Smooth muscle cell (in vitro differentiated cells): Measurements from ENCODE around the gene KCNA2. TPM values are rescaled to one million over a fixed set of nuclear protein-coding genes. Genes with fewer than 3 reads are reported as not detected.

Experiments
- DNase-seq: peaks from one replicate; lab custom pipeline; 2025; ENCODE audit not compliant: unreplicated experiment; lab: John Stamatoyannopoulos, UW
- H2AFZ ChIP-seq: fragments of 200-600 bp; sonication (generic); 2 replicates; pipeline ENCODE4 v1.6.0; 2016; ENCODE audit warnings: antibody characterized with exemption, low read depth, mild to moderate bottlenecking
- H3F3A ChIP-seq: fragments of 200-600 bp; sonication (generic); 2 replicates; pipeline ENCODE4 v1.6.0; 2017; ENCODE audit warnings: antibody characterized with exemption, low read depth
- H3K27ac ChIP-seq: fragments of 200-600 bp; sonication (generic); 2 replicates; pipeline ENCODE4 v1.5.1; 2016; ENCODE audit warnings: low read depth, mild to moderate bottlenecking
- H3K27me3 ChIP-seq: fragments of 200-600 bp; sonication (generic); 2 replicates; pipeline ENCODE4 v1.6.1; 2016; ENCODE audit warnings: low read depth, mild to moderate bottlenecking
- H3K36me3 ChIP-seq: fragments of 200-600 bp; sonication (generic); 2 replicates; pipeline ENCODE4 v1.5.1; 2016; ENCODE audit warnings: low read depth
- H3K4me1 ChIP-seq: fragments of 200-600 bp; sonication (generic); 2 replicates; pipeline ENCODE4 v1.5.1; 2016; ENCODE audit warnings: low read depth
- H3K4me2 ChIP-seq: fragments of 200-600 bp; sonication (generic); 2 replicates; pipeline ENCODE4 v1.6.0; 2016; ENCODE audit warnings: mild to moderate bottlenecking
- H3K4me3 ChIP-seq: fragments of 200-600 bp; sonication (generic); 2 replicates; pipeline ENCODE4 v1.5.1; 2016; ENCODE audit warnings: mild to moderate bottlenecking
- H3K79me2 ChIP-seq: fragments of 200-600 bp; sonication (generic); 2 replicates; pipeline ENCODE4 v1.6.0; 2016; ENCODE audit warnings: low read depth, mild to moderate bottlenecking
- H3K9ac ChIP-seq: fragments of 200-600 bp; sonication (generic); 2 replicates; pipeline ENCODE4 v1.6.0; 2016; ENCODE audit warnings: low read depth
- H3K9me3 ChIP-seq: fragments of 200-600 bp; sonication (generic); replicated peaks from 2 replicates; pipeline ENCODE4 v1.5.1; 2016; ENCODE audit warnings: low read depth
- H4K20me1 ChIP-seq: fragments of 200-600 bp; sonication (generic); 2 replicates; pipeline ENCODE4 v1.6.0; 2016; ENCODE audit warnings: low read depth
- WGBS: methylation state at CpG from one replicate; pipeline ENCODE4 v1.1.7; 2016; ENCODE audit warnings: low lambda C conversion rate; 5-methylcytosine and 5-hydroxymethylcytosine counted together
- polyA plus RNA-seq: library from polyadenylated mRNA; unstranded; fragments of >200 nt; fragmentation: Nextera tagmentation; extraction: Ambion mirVana; gene quantifications from 2 replicates; pipeline ENCODE4 v1.2.1, GENCODE V29; 2016
- total RNA-seq: library from RNA; depleted of rRNA; stranded (reverse); fragments of >200 nt; gene quantifications from 2 replicates; pipeline ENCODE4 v1.2.3, GENCODE V29; 2014
- TF ChIP-seq, protein P1 (sequence below): fragments of 200-600 bp; sonication (generic); IDR thresholded peaks from 2 replicates; pipeline ENCODE4 v1.5.1; 2017; ENCODE audit warnings: borderline replicate concordance, mild to moderate bottlenecking, antibody characterized with exemption; ENCODE audit not compliant: insufficient read depth, poor library complexity, severe bottlenecking

KCNA2 gene
- total and polyA plus RNA-seq, 2 experiments from 2014 or later, result 0.16 to 0.81 TPM

DNA sequence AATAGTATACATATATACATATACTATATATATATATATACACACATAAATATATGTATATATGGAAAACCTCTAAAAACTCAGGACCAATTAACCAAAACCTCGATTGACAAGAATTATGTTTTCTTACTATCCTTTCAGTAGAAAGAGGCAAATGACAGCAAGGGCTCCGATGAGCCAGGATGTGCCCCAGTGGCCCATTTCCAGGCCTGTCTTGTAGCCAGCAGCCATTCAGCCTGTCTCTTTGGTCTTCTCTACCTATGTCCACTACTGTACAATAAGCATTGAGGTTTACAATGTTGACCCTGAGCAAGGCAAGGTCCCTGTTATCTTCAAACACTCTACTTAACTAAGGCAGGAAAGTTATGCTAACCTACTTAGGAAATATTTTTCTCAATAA, 9.8 kb downstream of the KCNA2 start:
- 77% methylated on average over 2 of the region's 2 CpGs for WGBS
- H3F3A ChIP-seq, result no peaks in the 10 kb centered on the region
- no peak overlapping the region for H2AFZ ChIP-seq
- no peak for DNase-seq
- no peaks in the 10 kb centered on the region for H3K36me3 ChIP-seq
- TF ChIP-seq, protein P1, sequence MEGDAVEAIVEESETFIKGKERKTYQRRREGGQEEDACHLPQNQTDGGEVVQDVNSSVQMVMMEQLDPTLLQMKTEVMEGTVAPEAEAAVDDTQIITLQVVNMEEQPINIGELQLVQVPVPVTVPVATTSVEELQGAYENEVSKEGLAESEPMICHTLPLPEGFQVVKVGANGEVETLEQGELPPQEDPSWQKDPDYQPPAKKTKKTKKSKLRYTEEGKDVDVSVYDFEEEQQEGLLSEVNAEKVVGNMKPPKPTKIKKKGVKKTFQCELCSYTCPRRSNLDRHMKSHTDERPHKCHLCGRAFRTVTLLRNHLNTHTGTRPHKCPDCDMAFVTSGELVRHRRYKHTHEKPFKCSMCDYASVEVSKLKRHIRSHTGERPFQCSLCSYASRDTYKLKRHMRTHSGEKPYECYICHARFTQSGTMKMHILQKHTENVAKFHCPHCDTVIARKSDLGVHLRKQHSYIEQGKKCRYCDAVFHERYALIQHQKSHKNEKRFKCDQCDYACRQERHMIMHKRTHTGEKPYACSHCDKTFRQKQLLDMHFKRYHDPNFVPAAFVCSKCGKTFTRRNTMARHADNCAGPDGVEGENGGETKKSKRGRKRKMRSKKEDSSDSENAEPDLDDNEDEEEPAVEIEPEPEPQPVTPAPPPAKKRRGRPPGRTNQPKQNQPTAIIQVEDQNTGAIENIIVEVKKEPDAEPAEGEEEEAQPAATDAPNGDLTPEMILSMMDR, result no peak
- H3K9me3 ChIP-seq, result no peaks in the 10 kb centered on the region
- peaks cover 7% of the 10 kb centered on the region for H3K27me3 ChIP-seq
- H3K4me2 ChIP-seq, result no peak overlapping the region
- H3K4me1 ChIP-seq, result no peaks in the 10 kb centered on the region
- no peak overlapping the region for H3K4me3 ChIP-seq
- no peak overlapping the region for H3K27ac ChIP-seq
- no peak overlapping the region for H3K9ac ChIP-seq
- H3K79me2 ChIP-seq, result no peaks in the 10 kb centered on the region
- no peaks in the 10 kb centered on the region for H4K20me1 ChIP-seq

DNA sequence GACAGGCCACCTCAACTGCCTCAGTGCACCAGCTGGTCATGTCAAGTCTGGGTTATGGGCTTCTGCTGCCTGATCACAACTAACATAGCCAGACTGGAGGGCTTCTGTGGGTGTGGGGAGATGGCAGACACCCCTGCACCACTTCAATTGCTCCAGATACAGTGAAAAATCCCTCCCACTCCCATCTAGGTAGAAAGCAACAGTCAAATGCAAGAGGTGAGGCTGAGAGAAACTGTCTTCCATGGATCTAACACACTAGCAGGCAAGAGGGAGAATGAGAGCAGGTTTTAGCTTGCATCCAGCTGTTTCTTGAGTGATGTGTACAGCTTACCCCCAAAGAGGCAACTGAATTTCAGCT, 10.8 kb downstream of the KCNA2 start:
- no peak overlapping the region for H3K4me3 ChIP-seq
- H3K9ac ChIP-seq, result no peak overlapping the region
- H2AFZ ChIP-seq, result no peak overlapping the region
- no peak overlapping the region for H3K27ac ChIP-seq
- H3K27me3 ChIP-seq, result peaks cover 11% of the 10 kb centered on the region
- H3K36me3 ChIP-seq, result no peaks in the 10 kb centered on the region
- no peak for DNase-seq
- H3K79me2 ChIP-seq, result no peaks in the 10 kb centered on the region
- no peak overlapping the region for H3K4me2 ChIP-seq
- TF ChIP-seq, protein P1, result no peak
- no peaks in the 10 kb centered on the region for H4K20me1 ChIP-seq
- no peaks in the 10 kb centered on the region for H3F3A ChIP-seq
- H3K9me3 ChIP-seq, result no peaks in the 10 kb centered on the region
- no peaks in the 10 kb centered on the region for H3K4me1 ChIP-seq

DNA sequence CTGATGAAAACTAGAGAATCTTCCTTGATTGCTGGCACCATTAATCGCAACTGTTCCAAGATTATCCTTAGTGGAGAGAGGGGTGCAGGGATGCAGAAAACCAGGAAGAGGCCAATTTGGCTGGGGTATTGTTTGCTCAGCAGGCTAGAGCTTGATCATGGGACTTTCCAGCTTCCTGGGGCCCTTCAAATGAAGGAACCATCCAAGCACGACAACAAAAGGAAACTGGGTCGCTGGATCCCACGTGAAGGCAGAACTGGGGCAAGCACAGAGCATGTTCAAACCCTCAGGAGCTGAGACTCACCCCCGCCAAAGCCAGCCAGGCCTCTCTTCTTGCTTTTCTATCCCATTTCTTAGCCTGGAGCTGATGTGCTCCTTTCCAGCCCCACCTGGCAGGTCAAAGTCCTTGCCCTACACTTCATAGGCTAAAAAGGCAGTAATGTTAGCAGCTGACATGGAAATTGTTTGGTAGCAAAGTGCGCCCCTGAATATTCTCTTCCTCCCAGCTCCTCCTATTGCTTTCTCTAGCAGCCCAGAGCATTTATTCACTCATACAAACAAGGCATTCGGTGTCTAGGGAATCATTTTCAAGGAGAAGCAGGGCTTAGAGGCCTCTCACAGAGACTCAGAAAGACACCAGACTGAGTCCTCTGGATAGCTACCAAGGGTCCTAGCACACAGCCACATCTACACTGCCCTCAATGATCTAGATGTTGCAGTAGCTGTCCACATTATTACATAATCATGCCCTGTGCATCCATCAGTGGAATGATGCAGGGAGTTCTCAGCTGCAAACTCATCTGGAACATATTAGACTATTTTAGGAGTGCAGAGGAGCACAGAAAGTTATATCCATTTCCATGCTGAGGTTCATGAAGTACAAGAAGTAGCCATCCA, 11.5 kb downstream of the KCNA2 start:
- Histone ChIP-seq H3K4me2 (no peak overlapping the region), H3K27me3 (peaks cover 11% of the 10 kb centered on the region), H2AFZ (no peak overlapping the region), H3K4me3 (no peak overlapping the region), H3K36me3 (no peaks in the 10 kb centered on the region), H3K9me3 (no peaks in the 10 kb centered on the region), H3F3A (no peaks in the 10 kb centered on the region), H3K9ac (no peak overlapping the region), H3K79me2 (no peaks in the 10 kb centered on the region), H3K27ac (no peak overlapping the region), H3K4me1 (no peaks in the 10 kb centered on the region), H4K20me1 (no peaks in the 10 kb centered on the region)
- 68% methylated on average over 7 of the region's 7 CpGs for WGBS
- TF ChIP-seq, protein P1, result no peak
- DNase-seq, result no peak

GRCh38 chr1:110593902-110594301, 12.3 kb downstream of the KCNA2 start:
- H3K4me3 ChIP-seq, result no peak overlapping the region
- TF ChIP-seq, protein P1, result no peak

More at GRCh38 chr1:110593902-110594301, 12.3 kb downstream of the KCNA2 start:
- H3K27ac ChIP-seq, result no peak overlapping the region
- H3F3A ChIP-seq, result no peaks in the 10 kb centered on the region
- H3K9ac ChIP-seq, result no peak overlapping the region
- H3K36me3 ChIP-seq, result no peaks in the 10 kb centered on the region
- no peak overlapping the region for H3K4me2 ChIP-seq
- no peak overlapping the region for H2AFZ ChIP-seq
- 63% methylated on average over 5 of the region's 5 CpGs for WGBS
- no peaks in the 10 kb centered on the region for H3K9me3 ChIP-seq
- no peaks in the 10 kb centered on the region for H3K4me1 ChIP-seq
- no peaks in the 10 kb centered on the region for H3K79me2 ChIP-seq
- DNase-seq, result no peak
- peaks cover 11% of the 10 kb centered on the region for H3K27me3 ChIP-seq
- no peaks in the 10 kb centered on the region for H4K20me1 ChIP-seq
